HTR-8/SVneo (cell line): ENCODE data around the gene ARL4D.
"Not testable (repeated sequence)": the region's sequence is repeated elsewhere in the genome, so short reads cannot be mapped to it uniquely, and the experiment has no call there.

Experiments used
- DNase-seq: peaks from one replicate; pipeline ENCODE4 v3.0.0; 2011; ENCODE audit warnings: low spot score, mixed read lengths; ENCODE audit not compliant: insufficient read length
- FAIRE-seq: peaks from 2 replicates; lab custom pipeline; 2011; peaks lifted over from hg19 to GRCh38; lab: Jason Lieb, UNC

ARL4D gene

GRCh38 chr17:43418441-43419374 lies 19.9 kb downstream of the ARL4D start:
- DNase-seq = peak; percentile 95
- FAIRE-seq = peak; percentile 99

- FAIRE-seq, DNase-seq: not testable (repeated sequence)
These were observed 20.6 kb downstream of the ARL4D start for GRCh38 chr17:43419375-43419882.

GRCh38 chr17:43423777-43424455 lies 25.1 kb downstream of the ARL4D start:
- DNase-seq = no peak
- no peak for FAIRE-seq

- FAIRE-seq (no peak), DNase-seq (no peak)
These were observed 28.7 kb downstream of the ARL4D start for GRCh38 chr17:43427362-43428043.

GRCh38 chr17:43428524-43428923 lies 29.7 kb downstream of the ARL4D start:
- no peak for FAIRE-seq
- DNase-seq = no peak

- FAIRE-seq (no peak), DNase-seq (no peak)
These were observed 32.3 kb downstream of the ARL4D start for GRCh38 chr17:43430936-43431713.

- DNase-seq = no peak
- FAIRE-seq = no peak
These were observed 33.1 kb downstream of the ARL4D start for GRCh38 chr17:43431714-43432523.

- FAIRE-seq (no peak), DNase-seq (no peak)
These were observed 36.1 kb downstream of the ARL4D start for GRCh38 chr17:43434902-43435319.

- DNase-seq (no peak), FAIRE-seq (no peak)
These were observed 39.0 kb downstream of the ARL4D start for GRCh38 chr17:43437756-43438155.

- FAIRE-seq = no peak
- DNase-seq = no peak
These were observed 39.8 kb downstream of the ARL4D start for GRCh38 chr17:43438626-43439025.

- DNase-seq = no peak
- FAIRE-seq = no peak
These were observed 40.2 kb downstream of the ARL4D start for GRCh38 chr17:43439041-43439440.

- DNase-seq = no peak
- no peak for FAIRE-seq
These were observed 43.9 kb downstream of the ARL4D start for GRCh38 chr17:43442711-43443110.

- DNase-seq (no peak), FAIRE-seq (no peak)
These were observed 44.6 kb downstream of the ARL4D start for GRCh38 chr17:43443381-43443780.

- DNase-seq (no peak), FAIRE-seq (peak; percentile 40)
These were observed 45.6 kb downstream of the ARL4D start for GRCh38 chr17:43444223-43445008.

- no peak for FAIRE-seq
- no peak for DNase-seq
These were observed 46.3 kb downstream of the ARL4D start for GRCh38 chr17:43445009-43445589.

- FAIRE-seq = no peak
- DNase-seq = no peak
These were observed 48.0 kb downstream of the ARL4D start for GRCh38 chr17:43446773-43447172.

GRCh38 chr17:43448720-43449469 lies 50.1 kb downstream of the ARL4D start:
- no peak for DNase-seq

More at GRCh38 chr17:43448720-43449469, 50.1 kb downstream of the ARL4D start:
- FAIRE-seq = no peak
